Gastroesophageal sphincter (tissue), 3 donors: Measurements from ENCODE around the gene CDKN3.
"Not testable (repeated sequence)": the region's sequence is repeated elsewhere in the genome, so short reads cannot be mapped to it uniquely, and the experiment has no call there.

ENCODE experiments used
- EP300 ChIP-seq: sonication (generic); formaldehyde crosslinking; IDR thresholded peaks from one replicate; pipeline ENCODE4 v1.6.1; 2017; ENCODE audit warnings: antibody characterized with exemption, mild to moderate bottlenecking
- POLR2AphosphoS5 ChIP-seq: sonication (generic); formaldehyde crosslinking; IDR thresholded peaks from one replicate; pipeline ENCODE4 v1.6.1; 2017; ENCODE audit warnings: antibody characterized with exemption
- TF ChIP-seq, protein P1 (sequence below), 4 experiments: fragments of 200-600 bp in 2 of 4; fragments of 450-650 bp in 2 of 4; sonication (generic) in 1 of 4; IDR thresholded peaks; one replicate each; pipeline ENCODE4 v1.5.1; 2017 to 2019; ENCODE audit warnings: antibody characterized with exemption in 4 of 4, mild to moderate bottlenecking in 2 of 4, moderate library complexity in 2 of 4

DNA sequence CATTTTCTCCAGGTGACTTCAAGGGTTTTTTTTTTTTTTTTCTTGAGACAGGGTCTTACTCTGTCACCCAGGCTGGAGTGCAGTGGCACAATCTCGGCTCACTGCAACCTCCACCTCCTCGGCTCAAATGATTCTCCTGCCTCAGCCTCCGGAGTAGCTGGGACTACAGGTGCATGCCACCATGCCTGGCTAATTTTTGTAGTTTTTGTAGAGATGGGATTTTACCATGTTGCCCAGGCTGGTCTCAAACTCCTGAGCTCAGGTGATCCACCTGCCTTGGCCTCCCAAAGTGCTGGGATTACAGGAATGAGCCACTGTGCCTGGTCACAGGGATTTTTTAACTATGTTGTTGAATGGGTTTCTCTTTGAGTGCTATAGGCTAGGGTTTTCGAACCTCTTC, 41.1 kb downstream of the CDKN3 start:
- not testable (repeated sequence) for TF ChIP-seq EP300, POLR2AphosphoS5
- TF ChIP-seq, protein P1, sequence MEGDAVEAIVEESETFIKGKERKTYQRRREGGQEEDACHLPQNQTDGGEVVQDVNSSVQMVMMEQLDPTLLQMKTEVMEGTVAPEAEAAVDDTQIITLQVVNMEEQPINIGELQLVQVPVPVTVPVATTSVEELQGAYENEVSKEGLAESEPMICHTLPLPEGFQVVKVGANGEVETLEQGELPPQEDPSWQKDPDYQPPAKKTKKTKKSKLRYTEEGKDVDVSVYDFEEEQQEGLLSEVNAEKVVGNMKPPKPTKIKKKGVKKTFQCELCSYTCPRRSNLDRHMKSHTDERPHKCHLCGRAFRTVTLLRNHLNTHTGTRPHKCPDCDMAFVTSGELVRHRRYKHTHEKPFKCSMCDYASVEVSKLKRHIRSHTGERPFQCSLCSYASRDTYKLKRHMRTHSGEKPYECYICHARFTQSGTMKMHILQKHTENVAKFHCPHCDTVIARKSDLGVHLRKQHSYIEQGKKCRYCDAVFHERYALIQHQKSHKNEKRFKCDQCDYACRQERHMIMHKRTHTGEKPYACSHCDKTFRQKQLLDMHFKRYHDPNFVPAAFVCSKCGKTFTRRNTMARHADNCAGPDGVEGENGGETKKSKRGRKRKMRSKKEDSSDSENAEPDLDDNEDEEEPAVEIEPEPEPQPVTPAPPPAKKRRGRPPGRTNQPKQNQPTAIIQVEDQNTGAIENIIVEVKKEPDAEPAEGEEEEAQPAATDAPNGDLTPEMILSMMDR (IDR thresholded peaks at IDR 0.05) = not testable (repeated sequence)
